Stomach (tissue), 9 donors: ENCODE data around the gene BRCA1. TPM values are rescaled to one million over a fixed set of nuclear protein-coding genes. Genes with fewer than 3 reads are reported as not detected.

Experiments used
- DNase-seq, 2 donors: peaks; one replicate each; pipeline versions ENCODE4 v3.0.0 to v3.0.0-alpha.2; 2013 to 2019
- H3K27ac ChIP-seq, 5 donors: fragments of 200-600 bp in 4 of 5; sonication (generic) in 4 of 5; one replicate each; pipeline ENCODE4 v1.5.1; 2013 to 2019; ENCODE audit warnings: mild to moderate bottlenecking in 1 of 5, moderate library complexity in 1 of 5
- H3K27me3 ChIP-seq, 3 donors: fragments of 200-600 bp; sonication (generic); one replicate each; pipeline ENCODE4 v1.5.1; 2017 to 2019; ENCODE audit warnings: mixed run types in 1 of 3
- H3K36me3 ChIP-seq, 4 donors: fragments of 200-600 bp; sonication (generic); 1 replicate in 3 of 4; 2 replicates in 1 of 4; pipeline ENCODE4 v1.5.1; 2016 to 2019
- H3K4me1 ChIP-seq, 4 donors: fragments of 200-600 bp; sonication (generic); one replicate each; pipeline ENCODE4 v1.5.1; 2016 to 2019
- H3K4me3 ChIP-seq, 4 donors: fragments of 200-600 bp; sonication (generic) in 3 of 4; one replicate each; pipeline ENCODE4 v1.5.1; 2016 to 2019; ENCODE audit warnings: mild to moderate bottlenecking in 1 of 4
- H3K9me3 ChIP-seq, 4 donors: fragments of 200-600 bp; sonication (generic); one replicate each; pipeline ENCODE4 v1.5.1; 2016 to 2019
- EP300 ChIP-seq: sonication (generic); formaldehyde crosslinking; IDR thresholded peaks from one replicate; pipeline ENCODE4 v1.6.1; 2017; ENCODE audit warnings: antibody characterized with exemption
- POLR2A ChIP-seq, 4 donors: fragments of 450-650 bp; IDR thresholded peaks; one replicate each; pipeline ENCODE4 v1.6.1; 2016; ENCODE audit warnings: antibody characterized with exemption in 4 of 4, control low read depth in 2 of 4, mild to moderate bottlenecking in 1 of 4, moderate library complexity in 1 of 4
- POLR2AphosphoS5 ChIP-seq, 3 donors: sonication (generic); formaldehyde crosslinking; IDR thresholded peaks; one replicate each; pipeline ENCODE4 v1.6.1; 2016; ENCODE audit warnings: antibody characterized with exemption in 3 of 3
- WGBS, 5 donors: extraction: QIAGEN DNeasy Blood & Tissue Kit in 3 of 5; methylation state at CpG; one replicate each; pipeline versions ENCODE4 v1.1.5 to v1.1.7; 2013 to 2018; 5-methylcytosine and 5-hydroxymethylcytosine counted together
- intact Hi-C: fragments of 100-400 bp; cut with DNase I; formaldehyde crosslinking; loops from one replicate; pipeline ENCODE4 v1.15.1; 2023; ENCODE audit warnings: low total_unique reads
- polyA plus RNA-seq, 3 donors: library from polyadenylated mRNA; stranded (reverse); fragments of 200-250 nt; gene quantifications; one replicate each; pipeline ENCODE4 v1.2.3, GENCODE V29; 2013
- total RNA-seq, 5 donors: library from RNA; depleted of rRNA; stranded (reverse); fragments of >200 nt; gene quantifications; one replicate each; pipeline versions ENCODE4 v1.1.0 to v1.2.3, GENCODE V29; 2014 to 2016
- TF ChIP-seq, protein P1 (sequence below), 7 experiments: fragments of 450-650 bp in 4 of 7; fragments of 200-600 bp in 3 of 7; sonication (generic) in 3 of 7; IDR thresholded peaks; one replicate each; pipeline ENCODE4 v1.5.1; 2016 to 2019; ENCODE audit warnings: antibody characterized with exemption in 7 of 7, control low read depth in 2 of 7, mild to moderate bottlenecking in 1 of 7
- donor health status: healthy with polysubstance abuse.
- donor health status: Bipolar disorder and iron deficiency.
- donor health status: healthy.

BRCA1 gene
- total and polyA plus RNA-seq, 8 donors = 2.0 to 47.5 (median 14.3) TPM

DNA sequence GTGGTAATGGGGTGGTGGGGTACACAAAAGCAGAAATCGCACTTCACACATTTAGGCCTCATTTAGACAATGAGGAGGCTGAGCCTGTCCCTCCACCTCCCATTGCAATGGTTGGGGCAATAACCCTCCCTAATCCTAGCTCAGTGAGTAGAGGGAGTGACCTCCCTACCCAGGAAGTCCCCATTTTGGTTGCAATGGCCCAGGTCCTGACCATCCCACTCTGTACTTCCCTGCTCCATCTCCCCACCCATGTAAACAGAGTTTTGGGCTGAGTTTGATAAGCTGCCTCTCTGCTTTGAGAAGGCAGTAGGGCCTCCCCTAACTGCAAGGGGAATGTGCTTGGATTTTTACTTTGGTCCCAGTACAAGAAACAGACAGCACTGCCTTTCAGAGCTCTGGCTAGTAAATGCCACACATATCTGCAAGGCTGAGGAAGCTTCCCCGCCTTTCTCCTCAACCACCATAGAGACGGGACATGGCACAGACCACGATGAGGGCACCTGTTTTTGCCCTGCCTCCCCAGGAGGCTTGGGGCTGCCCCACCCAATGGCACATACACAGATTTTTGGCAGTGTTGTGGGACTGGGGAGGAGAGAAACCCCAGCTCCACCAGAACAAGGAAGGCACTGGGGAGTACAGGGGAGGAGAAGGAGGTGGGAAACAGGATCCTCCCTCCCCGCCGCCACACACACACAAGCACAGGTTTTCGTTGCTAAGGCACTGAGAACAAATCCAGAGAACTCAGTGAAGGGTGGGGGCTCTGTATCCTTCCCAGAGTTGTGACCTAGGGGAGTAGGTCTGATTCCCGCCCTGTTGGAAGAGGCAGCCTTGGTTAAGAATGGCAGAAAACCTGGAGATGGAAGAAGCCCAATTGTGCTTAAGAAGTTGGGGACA is 110.3 kb downstream of the BRCA1 start:
- H3K4me3 ChIP-seq = no peak overlapping the region
- peak overlapping the region; percentile 3 to 76 (median 64) for H3K27ac ChIP-seq
- H3K4me1 ChIP-seq = peaks cover 44 to 83% (median 48%) of the 10 kb centered on the region in 4 donors
- intact Hi-C loops = no loop called here
- H3K27me3 ChIP-seq = no peaks in the 10 kb centered on the region
- DNase-seq = no peak
- no peak for TF ChIP-seq EP300
- TF ChIP-seq POLR2A (IDR thresholded peaks at IDR 0.05) = no peak
- TF ChIP-seq POLR2AphosphoS5 (IDR thresholded peaks at IDR 0.05) = no peak
- TF ChIP-seq, protein P1, sequence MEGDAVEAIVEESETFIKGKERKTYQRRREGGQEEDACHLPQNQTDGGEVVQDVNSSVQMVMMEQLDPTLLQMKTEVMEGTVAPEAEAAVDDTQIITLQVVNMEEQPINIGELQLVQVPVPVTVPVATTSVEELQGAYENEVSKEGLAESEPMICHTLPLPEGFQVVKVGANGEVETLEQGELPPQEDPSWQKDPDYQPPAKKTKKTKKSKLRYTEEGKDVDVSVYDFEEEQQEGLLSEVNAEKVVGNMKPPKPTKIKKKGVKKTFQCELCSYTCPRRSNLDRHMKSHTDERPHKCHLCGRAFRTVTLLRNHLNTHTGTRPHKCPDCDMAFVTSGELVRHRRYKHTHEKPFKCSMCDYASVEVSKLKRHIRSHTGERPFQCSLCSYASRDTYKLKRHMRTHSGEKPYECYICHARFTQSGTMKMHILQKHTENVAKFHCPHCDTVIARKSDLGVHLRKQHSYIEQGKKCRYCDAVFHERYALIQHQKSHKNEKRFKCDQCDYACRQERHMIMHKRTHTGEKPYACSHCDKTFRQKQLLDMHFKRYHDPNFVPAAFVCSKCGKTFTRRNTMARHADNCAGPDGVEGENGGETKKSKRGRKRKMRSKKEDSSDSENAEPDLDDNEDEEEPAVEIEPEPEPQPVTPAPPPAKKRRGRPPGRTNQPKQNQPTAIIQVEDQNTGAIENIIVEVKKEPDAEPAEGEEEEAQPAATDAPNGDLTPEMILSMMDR (IDR thresholded peaks at IDR 0.05) = no peak
- no peaks in the 10 kb centered on the region for H3K9me3 ChIP-seq
- peaks cover 29 to 71% (median 62%) of the 10 kb centered on the region in 4 donors for H3K36me3 ChIP-seq
- 52 to 72% (median 58%) methylated on average over 8 of the region's 8 CpGs for WGBS, 5 donors

DNA sequence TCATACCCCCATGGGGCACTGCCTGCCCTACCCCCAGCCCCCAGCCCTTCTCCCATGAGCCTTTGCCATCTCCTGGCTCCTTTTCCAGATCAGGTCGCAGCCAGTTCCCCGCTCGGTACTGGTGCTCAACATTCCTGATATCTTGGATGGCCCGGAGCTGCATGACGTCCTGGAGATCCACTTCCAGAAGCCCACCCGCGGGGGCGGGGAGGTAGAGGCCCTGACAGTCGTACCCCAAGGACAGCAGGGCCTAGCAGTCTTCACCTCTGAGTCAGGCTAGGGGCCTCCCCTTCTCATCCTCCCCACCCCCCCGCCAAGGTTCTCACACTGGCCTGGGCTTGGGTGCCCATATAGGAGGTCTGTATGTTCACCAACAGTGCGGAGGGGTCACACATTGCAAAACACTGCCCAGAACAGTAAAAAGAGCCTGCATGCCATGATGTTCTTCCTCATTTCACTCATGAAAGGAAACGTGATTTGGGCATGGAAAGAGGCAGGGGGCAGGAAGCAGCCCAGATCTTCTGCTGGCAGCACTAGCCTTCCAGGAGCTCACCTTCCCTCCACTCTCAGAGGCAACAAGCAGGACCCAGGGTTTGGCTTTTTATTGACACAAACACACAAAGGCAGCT is 111.0 kb downstream of the BRCA1 start:
- Histone ChIP-seq H3K4me1 (peaks cover 37 to 82% (median 43%) of the 10 kb centered on the region in 4 donors), H3K27me3 (no peaks in the 10 kb centered on the region), H3K27ac (peak overlapping the region in 4 of 5 donors; percentile 55 to 76 (median 65)), H3K4me3 (no peak overlapping the region), H3K9me3 (no peaks in the 10 kb centered on the region), H3K36me3 (peaks cover 29 to 71% (median 62%) of the 10 kb centered on the region in 4 donors)
- WGBS, 5 donors = 76 to 85% (median 81%) methylated on average over 8 to 12 of the region's 12 CpGs
- DNase-seq = no peak
- intact Hi-C loops = no loop called here
- TF ChIP-seq POLR2AphosphoS5 (IDR thresholded peaks at IDR 0.05) (no peak), POLR2A (IDR thresholded peaks at IDR 0.05) (no peak), EP300 (no peak)
- TF ChIP-seq, protein P1 (IDR thresholded peaks at IDR 0.05) = no peak

DNA sequence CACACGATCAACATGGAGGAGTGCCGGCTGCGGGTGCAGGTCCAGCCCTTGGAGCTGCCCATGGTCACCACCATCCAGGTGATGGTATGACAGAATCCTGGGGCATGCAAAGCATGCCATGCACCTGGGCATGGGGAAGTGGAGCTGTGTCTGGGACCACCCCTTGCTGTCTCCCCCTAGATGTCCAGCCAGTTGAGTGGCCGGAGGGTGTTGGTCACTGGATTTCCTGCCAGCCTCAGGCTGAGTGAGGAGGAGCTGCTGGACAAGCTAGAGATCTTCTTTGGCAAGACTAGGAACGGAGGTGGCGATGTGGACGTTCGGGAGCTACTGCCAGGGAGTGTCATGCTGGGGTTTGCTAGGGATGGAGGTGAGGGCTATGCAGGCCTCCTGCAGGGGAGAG is 111.9 kb downstream of the BRCA1 start:
- no peak overlapping the region for H3K4me3 ChIP-seq
- no peaks in the 10 kb centered on the region for H3K27me3 ChIP-seq
- peak overlapping the region in 2 of 5 donors; percentile 66 to 76 for H3K27ac ChIP-seq
- TF ChIP-seq POLR2AphosphoS5 (IDR thresholded peaks at IDR 0.05) (no peak), POLR2A (IDR thresholded peaks at IDR 0.05) (no peak), EP300 (no peak)
- TF ChIP-seq, protein P1 (IDR thresholded peaks at IDR 0.05) = no peak
- H3K4me1 ChIP-seq = peaks cover 30 to 82% (median 42%) of the 10 kb centered on the region in 4 donors
- DNase-seq = no peak
- H3K36me3 ChIP-seq = peaks cover 28 to 66% (median 60%) of the 10 kb centered on the region in 4 donors
- 80 to 92% (median 87%) methylated on average over 7 to 8 of the region's 8 CpGs for WGBS, 5 donors
- H3K9me3 ChIP-seq = no peaks in the 10 kb centered on the region
- intact Hi-C loops = no loop called here

DNA sequence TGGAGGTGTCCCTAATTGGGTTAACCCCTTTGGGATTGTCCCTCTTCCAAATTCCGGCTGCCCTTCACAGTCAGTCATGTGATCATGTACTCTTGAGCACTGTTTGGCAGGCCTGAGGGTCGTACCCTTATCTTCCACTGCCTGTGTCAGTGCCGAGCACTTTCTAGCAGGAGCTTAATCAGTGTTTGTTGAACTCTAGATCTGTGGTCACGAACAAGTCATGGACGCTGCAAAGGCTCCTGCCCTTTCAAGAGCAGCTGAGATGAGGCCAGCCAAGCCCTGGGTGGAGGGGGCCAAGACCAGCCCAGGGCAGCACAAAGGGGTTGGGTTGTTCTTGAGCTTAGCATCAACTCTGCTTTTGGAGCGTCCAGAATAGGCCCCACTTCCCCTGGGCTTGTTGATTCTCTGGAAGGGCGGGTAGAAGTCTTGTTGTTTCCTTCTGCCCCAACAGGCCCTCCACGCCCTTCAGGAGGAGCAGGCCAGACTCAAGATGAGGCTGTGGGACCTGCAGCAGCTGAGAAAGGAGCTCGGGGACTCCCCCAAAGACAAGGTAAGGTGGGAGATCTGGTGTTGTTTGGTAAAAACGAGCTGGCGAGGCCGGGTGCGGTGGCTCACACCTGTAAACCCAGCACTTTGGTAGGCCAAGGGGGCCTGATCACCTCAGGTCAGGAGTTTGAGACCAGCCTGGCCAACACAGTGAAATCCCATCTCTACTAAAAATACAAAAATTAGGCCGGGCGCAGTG is 113.3 kb downstream of the BRCA1 start:
- peaks cover 36 to 87% (median 48%) of the 10 kb centered on the region in 4 donors for H3K4me1 ChIP-seq
- H3K27me3 ChIP-seq = no peaks in the 10 kb centered on the region
- 56 to 70% (median 64%) methylated on average over 12 to 15 of the region's 15 CpGs for WGBS, 5 donors
- no peak overlapping the region for H3K4me3 ChIP-seq
- H3K9me3 ChIP-seq = no peaks in the 10 kb centered on the region
- H3K27ac ChIP-seq = peak overlapping the region in 4 of 5 donors; percentile 10 to 47 (median 32)
- TF ChIP-seq POLR2AphosphoS5 (IDR thresholded peaks at IDR 0.05) = peak in 1 of 3 donors; percentile 2
- TF ChIP-seq POLR2A (IDR thresholded peaks at IDR 0.05) = no peak
- peaks cover 21 to 56% (median 49%) of the 10 kb centered on the region in 4 donors for H3K36me3 ChIP-seq
- intact Hi-C loops = no loop called here
- DNase-seq = no peak
